GM18868 (cell line): Measurements from ENCODE around the gene KCNN4.

ENCODE experiments used
- ATAC-seq: cut with Tn5 transposase; IDR thresholded peaks from one replicate; pipeline ENCODE4 v1.9.1; 2021; ENCODE audit warnings: mild to moderate bottlenecking, moderate library complexity; ENCODE audit not compliant: unreplicated experiment

KCNN4 gene

DNA sequence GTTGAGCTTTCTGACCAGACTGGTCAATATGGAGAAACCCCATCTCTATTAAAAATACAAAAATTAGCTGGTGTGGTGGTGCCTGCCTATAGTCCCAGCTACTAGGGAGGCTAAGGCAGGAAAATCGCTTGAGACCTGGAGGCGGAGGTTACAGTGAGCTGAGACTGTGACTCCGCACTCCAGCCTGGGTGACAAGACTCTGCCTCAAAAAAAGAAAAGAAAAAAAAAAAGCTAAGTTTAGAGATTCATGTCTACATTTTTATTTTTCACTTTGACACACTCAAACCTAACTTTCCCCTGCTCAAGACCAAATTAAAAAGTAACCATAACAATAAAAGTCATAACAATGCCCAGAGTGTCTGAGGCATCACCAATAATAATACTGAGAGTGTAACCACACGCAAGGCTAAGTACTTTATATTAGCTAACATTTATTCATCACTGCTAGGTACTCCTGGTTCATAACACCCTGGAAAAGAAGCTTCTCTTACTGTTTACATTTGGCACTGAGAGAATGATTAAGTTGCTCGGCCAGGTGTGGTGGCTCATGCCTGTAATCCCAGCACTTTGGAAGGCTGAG lies 59.2 kb downstream of the KCNN4 start:
- no peak for ATAC-seq

- no peak for ATAC-seq
Observed at GRCh38 chr19:43720936-43721335, 59.8 kb downstream of the KCNN4 start.

DNA sequence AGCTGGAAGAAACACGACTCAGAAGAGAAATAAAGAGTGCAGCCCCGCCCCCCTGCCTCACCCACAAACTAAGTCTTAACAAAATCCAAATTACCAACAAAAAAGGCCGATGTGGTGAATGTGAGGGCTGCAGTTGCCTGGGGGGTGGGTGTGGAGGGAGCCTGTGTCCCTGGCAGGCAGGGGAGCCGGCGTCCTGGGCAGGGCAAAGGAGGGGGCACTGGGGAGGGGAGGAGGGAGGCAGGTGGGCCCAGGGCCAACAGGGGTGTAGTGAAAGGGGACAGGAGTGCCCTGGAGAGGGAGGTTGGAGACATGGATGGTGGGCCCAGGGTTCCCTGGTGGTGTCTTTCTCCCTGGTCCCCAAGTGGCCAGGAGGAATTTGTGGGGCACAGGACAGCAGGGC lies 60.9 kb downstream of the KCNN4 start:
- ATAC-seq, result no peak

- ATAC-seq, result no peak
Observed at GRCh38 chr19:43719378-43719868, 61.4 kb downstream of the KCNN4 start.

DNA sequence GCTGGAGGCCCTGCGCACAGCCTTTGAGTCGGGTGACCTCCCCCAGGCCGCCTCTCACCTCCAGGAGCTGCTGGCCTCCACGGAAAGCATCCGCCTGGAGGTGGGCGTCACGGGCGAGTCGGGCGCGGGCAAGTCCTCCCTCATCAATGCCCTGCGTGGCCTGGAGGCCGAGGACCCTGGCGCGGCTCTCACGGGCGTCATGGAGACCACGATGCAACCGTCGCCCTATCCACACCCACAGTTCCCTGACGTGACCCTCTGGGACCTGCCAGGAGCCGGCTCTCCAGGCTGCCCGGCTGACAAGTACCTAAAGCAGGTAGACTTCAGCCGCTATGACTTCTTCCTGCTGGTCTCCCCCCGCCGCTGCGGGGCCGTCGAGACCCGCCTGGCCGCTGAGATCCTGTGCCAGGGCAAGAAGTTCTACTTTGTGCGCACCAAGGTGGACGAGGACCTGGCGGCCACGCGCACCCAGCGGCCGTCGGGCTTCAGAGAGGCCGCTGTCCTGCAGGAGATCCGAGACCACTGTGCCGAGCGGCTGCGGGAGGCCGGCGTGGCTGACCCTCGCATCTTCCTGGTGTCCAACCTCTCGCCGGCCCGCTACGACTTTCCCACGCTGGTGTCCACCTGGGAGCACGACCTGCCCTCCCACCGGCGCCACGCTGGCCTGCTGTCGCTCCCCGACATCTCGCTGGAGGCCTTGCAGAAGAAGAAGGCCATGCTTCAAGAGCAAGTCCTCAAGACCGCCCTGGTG lies 62.0 kb downstream of the KCNN4 start:
- ATAC-seq, result no peak
